Endodermal cell (in vitro differentiated cells): ENCODE results near the gene COG3. TPM values are rescaled to one million over a fixed set of nuclear protein-coding genes. Genes with fewer than 3 reads are reported as not detected.

ENCODE experiments used
- DNase-seq: peaks from one replicate; pipeline ENCODE4 v3.0.0-alpha.2; 2017
- H3K27ac ChIP-seq: 2 replicates; pipeline ENCODE4 v1.5.1; 2013; ENCODE audit warnings: mild to moderate bottlenecking, low read depth, low read length, moderate library complexity
- H3K27me3 ChIP-seq: 2 replicates; pipeline ENCODE4 v1.6.1; 2013; ENCODE audit warnings: mild to moderate bottlenecking, low read length, moderate library complexity; ENCODE audit not compliant: insufficient read depth, control insufficient read depth, poor library complexity, severe bottlenecking
- H3K36me3 ChIP-seq: 2 replicates; pipeline ENCODE4 v1.7.0; 2013; ENCODE audit warnings: mild to moderate bottlenecking, low read length, moderate library complexity; ENCODE audit not compliant: control insufficient read depth, insufficient read depth
- H3K4me1 ChIP-seq: one replicate; pipeline ENCODE4 v1.7.0; 2013; ENCODE audit warnings: low read length; ENCODE audit not compliant: control insufficient read depth, insufficient read depth
- H3K4me3 ChIP-seq: 2 replicates; pipeline ENCODE4 v1.5.1; 2013; ENCODE audit warnings: mild to moderate bottlenecking, low read length, moderate library complexity
- H3K9ac ChIP-seq: 2 replicates; pipeline ENCODE4 v1.6.1; 2013; ENCODE audit warnings: mild to moderate bottlenecking, low read length, moderate library complexity; ENCODE audit not compliant: poor library complexity, severe bottlenecking; ENCODE audit errors: extremely low read depth
- H3K9me3 ChIP-seq: 2 replicates; pipeline ENCODE4 v1.6.1; 2013; ENCODE audit warnings: mild to moderate bottlenecking, low read length, moderate library complexity; ENCODE audit not compliant: control insufficient read depth
- H3K27ac Mint-ChIP-seq: 2 replicates; pipeline ENCODE4 v1.8.0; 2020; ENCODE audit warnings: mixed read lengths
- H3K27me3 Mint-ChIP-seq: 2 replicates; pipeline ENCODE4 v1.8.0; 2021; ENCODE audit warnings: mild to moderate bottlenecking, mixed read lengths; ENCODE audit not compliant: insufficient read depth
- H3K36me3 Mint-ChIP-seq: 2 replicates; pipeline ENCODE4 v1.8.0; 2020; ENCODE audit warnings: low read depth, mixed read lengths
- H3K4me1 Mint-ChIP-seq: 2 replicates; pipeline ENCODE4 v1.8.0; 2020; ENCODE audit warnings: mixed read lengths
- H3K4me3 Mint-ChIP-seq: 2 replicates; pipeline ENCODE4 v1.8.0; 2020; ENCODE audit warnings: mild to moderate bottlenecking, moderate library complexity, mixed read lengths
- H3K9me3 Mint-ChIP-seq: 2 replicates; pipeline ENCODE4 v1.8.0; 2020; ENCODE audit warnings: mild to moderate bottlenecking, mixed read lengths
- CTCF ChIP-seq: fragments of 200-600 bp; sonication (generic); conservative IDR thresholded peaks from 2 replicates; pipeline ENCODE4 v1.5.0; 2021; ENCODE audit warnings: antibody characterized with exemption, mild to moderate bottlenecking
- WGBS, 2 experiments: methylation state at CpG; one replicate each; pipeline versions ENCODE4 v1.1.5 to v1.1.7; 2013; ENCODE audit warnings: missing lambda C conversion rate in 2 of 2, mixed read lengths in 1 of 2; ENCODE audit not compliant: insufficient coverage in 1 of 2, insufficient read length in 1 of 2; 5-methylcytosine and 5-hydroxymethylcytosine counted together
- total RNA-seq, 2 donors: library from RNA; stranded (reverse); fragmentation: NEBNext Ultra II Directional in 1 of 2; extraction: Animal tissue kit (Norgen Biotek cat#: 25700) in 1 of 2; gene quantifications; 2 replicates in 1 of 2; 3 replicates in 1 of 2; pipeline ENCODE4 v1.2.1, GENCODE V29; 2021

COG3 gene
- total RNA-seq, 2 donors from 2014 or later: 21.8 to 23.8 TPM

DNA sequence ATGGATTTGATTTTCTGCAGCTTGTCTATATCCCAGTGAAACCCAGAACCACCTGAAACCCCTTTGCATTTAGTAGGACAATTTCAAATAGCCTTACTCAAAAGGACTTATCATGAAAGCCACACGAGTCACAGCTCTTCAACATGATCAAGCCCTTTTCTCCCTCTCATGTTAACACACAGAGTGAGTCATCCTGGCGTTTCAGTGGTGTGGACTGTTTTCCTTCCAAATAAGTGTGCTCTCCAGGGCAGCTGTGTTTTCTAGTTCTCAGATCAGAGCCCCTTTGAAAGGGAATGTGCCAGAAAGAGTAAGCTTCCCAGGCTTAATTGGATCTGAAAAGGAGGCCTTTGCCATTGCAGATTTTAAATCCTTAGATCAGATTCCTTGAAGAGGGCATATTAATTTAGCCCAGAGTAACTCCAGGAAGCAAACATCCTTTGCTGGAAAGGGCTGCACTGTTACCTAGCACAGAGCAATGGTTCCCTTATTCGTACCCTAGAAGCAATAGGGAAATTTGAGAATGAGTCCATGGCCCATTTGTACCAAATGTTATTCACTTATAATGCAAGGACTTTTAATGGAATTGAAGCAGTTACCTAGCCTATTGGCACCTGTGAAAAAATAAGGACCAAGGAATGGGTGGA, 99.5 kb downstream of the COG3 start:
- H3K36me3 Mint-ChIP-seq: no peaks in the 10 kb centered on the region

DNA sequence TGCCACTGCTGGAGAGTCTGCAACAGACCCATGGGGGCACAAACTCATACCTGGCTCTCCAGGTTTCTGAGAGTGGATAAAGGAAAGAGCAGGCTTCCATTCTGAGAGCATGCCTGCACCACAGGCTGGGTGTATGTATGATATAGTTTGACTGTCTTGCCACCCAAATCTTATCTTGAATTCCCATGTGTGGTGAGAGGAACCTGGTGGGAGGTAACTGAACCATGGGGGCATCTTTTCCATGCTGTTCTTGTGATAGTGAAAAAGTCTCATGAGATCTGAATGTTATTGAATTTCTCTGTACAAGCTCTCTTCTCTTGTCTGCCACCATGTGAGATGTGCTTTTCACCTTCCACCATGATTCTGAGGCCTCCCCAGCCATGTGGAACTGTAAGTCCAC, 100.6 kb downstream of the COG3 start:
- H3K36me3 Mint-ChIP-seq: no peaks in the 10 kb centered on the region
- Histone ChIP-seq H3K9ac (no peak overlapping the region), H3K27ac (no peak overlapping the region), H3K27me3 (peaks cover 6% of the 10 kb centered on the region), H3K36me3 (no peaks in the 10 kb centered on the region), H3K4me1 (no peaks in the 10 kb centered on the region), H3K9me3 (peaks cover 38% of the 10 kb centered on the region), H3K4me3 (no peak overlapping the region)
- peaks cover 42% of the 10 kb centered on the region for H3K9me3 Mint-ChIP-seq
- peaks cover 5% of the 10 kb centered on the region for H3K27me3 Mint-ChIP-seq
- no peaks in the 10 kb centered on the region for H3K4me1 Mint-ChIP-seq
- no peak for DNase-seq
- H3K4me3 Mint-ChIP-seq: no peak overlapping the region
- TF ChIP-seq CTCF: no peak
- H3K27ac Mint-ChIP-seq: no peak overlapping the region

More for the DNA sequence above, 99.5 kb downstream of the COG3 start:
- no peak overlapping the region for H3K9ac ChIP-seq
- 88 to 92% methylated on average over 3 of the region's 3 CpGs for WGBS, 2 experiments
- H3K27ac ChIP-seq: no peak overlapping the region
- H3K4me1 ChIP-seq: no peaks in the 10 kb centered on the region
- H3K9me3 ChIP-seq: peaks cover 38% of the 10 kb centered on the region
- Mint-ChIP-seq H3K4me3 (no peak overlapping the region), H3K4me1 (no peaks in the 10 kb centered on the region), H3K27ac (no peak overlapping the region), H3K27me3 (peaks cover 2% of the 10 kb centered on the region), H3K9me3 (peaks cover 42% of the 10 kb centered on the region)
- TF ChIP-seq CTCF: no peak
- DNase-seq: peak; percentile 20
- no peaks in the 10 kb centered on the region for H3K36me3 ChIP-seq
- H3K4me3 ChIP-seq: no peak overlapping the region
- no peaks in the 10 kb centered on the region for H3K27me3 ChIP-seq

- 93% methylated on average over 10 to 16 of the region's 16 CpGs for WGBS, 2 experiments
Observed at GRCh38 chr13:45575146-45575829, 110.5 kb downstream of the COG3 start.

More at GRCh38 chr13:45575146-45575829, 110.5 kb downstream of the COG3 start:
- Mint-ChIP-seq H3K27ac (no peak overlapping the region), H3K36me3 (no peaks in the 10 kb centered on the region), H3K4me3 (no peak overlapping the region), H3K4me1 (no peaks in the 10 kb centered on the region), H3K9me3 (no peaks in the 10 kb centered on the region), H3K27me3 (peaks cover 17% of the 10 kb centered on the region)
- Histone ChIP-seq H3K4me1 (no peaks in the 10 kb centered on the region), H3K27me3 (peaks cover 6% of the 10 kb centered on the region), H3K4me3 (no peak overlapping the region), H3K27ac (no peak overlapping the region), H3K9ac (no peak overlapping the region), H3K9me3 (no peaks in the 10 kb centered on the region), H3K36me3 (no peaks in the 10 kb centered on the region)
- no peak for TF ChIP-seq CTCF
- DNase-seq: no peak
